ENCODE data around the gene CASP3.
"Not testable (repeated sequence)": the region's sequence is repeated elsewhere in the genome, so short reads cannot be mapped to it uniquely, and the experiment has no call there.

CASP3 gene

DNA sequence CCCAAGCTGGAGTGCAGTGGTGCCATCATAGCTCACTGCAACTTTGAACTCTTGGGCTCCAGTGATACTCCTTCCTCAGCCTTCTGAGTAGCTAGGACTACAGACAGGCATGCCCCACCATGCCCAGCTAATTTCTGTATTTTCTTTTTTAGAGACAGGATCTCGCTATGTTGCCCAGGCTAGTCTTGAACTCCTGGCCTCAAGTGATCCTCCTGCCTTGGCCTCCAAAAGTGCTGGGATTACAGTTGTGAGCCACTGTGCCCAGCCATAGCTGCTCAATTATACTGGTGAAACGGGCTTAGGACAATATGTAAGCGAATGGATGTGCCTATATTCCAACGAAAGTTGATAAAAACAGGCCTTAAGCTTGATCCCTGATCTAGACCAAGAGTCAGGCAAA is 13.1 kb downstream of the CASP3 start:
- DNase-seq (ENCODE audit: low read depth in 2 of 2), result no peak

DNA sequence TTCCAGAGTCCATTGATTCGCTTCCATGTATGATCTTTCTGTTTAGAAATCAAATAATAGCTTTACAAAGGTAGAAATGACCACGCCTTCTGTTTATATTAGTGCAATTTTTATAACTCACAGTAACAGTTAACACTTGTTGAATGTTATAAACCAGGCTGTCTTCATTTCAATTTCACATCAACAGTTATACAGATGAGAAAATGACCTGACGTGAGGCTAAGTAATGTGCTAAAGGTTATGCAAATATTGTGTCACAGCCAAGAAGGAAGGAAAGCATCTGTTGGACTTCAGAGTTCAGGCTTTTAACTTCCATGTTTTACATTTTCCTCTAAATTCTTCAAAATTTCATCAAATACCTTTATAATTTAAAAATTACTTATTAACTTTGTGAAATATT is 13.9 kb downstream of the CASP3 start:
- no peak for DNase-seq (ENCODE audit: low read depth in 2 of 2)

DNA sequence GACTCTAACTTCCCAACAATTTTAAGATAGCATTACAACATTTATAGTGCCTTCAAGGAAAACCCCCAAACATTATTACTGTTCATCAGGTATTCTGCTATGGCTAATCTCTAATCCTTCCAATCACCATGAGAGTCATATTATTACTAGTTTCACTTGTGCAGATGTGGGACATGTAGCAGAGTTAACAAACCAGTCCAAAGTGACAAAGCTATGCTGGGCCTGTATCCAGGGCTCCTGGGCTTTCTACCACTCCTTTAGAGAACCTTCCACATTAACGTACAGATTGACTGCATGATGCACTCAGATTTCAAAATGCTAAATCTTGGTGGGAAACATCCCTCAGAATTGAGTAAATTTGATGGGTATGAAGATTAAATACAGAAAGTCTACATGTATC is 16.4 kb downstream of the CASP3 start:
- no peak for DNase-seq (ENCODE audit: low read depth in 2 of 2)

DNA sequence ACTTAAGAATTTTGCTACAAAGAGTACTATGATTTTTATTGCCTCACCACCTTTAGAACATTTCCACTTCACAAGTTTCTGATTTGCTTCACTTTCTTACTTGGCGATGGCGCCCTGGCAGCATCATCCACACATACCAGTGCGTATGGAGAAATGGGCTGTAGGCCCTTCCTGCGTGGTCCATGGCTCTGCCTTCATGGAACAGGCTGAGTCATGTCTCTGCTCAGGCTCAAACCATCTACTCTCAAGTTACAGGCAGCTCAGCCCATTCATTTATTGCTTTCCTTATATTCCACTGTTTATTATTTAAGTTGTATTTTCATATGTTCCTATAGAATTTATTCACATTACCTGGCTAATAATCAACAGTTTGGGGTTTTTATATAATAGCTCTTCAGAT is 21.1 kb downstream of the CASP3 start:
- no peak for DNase-seq (ENCODE audit: low read depth in 2 of 2)

DNA sequence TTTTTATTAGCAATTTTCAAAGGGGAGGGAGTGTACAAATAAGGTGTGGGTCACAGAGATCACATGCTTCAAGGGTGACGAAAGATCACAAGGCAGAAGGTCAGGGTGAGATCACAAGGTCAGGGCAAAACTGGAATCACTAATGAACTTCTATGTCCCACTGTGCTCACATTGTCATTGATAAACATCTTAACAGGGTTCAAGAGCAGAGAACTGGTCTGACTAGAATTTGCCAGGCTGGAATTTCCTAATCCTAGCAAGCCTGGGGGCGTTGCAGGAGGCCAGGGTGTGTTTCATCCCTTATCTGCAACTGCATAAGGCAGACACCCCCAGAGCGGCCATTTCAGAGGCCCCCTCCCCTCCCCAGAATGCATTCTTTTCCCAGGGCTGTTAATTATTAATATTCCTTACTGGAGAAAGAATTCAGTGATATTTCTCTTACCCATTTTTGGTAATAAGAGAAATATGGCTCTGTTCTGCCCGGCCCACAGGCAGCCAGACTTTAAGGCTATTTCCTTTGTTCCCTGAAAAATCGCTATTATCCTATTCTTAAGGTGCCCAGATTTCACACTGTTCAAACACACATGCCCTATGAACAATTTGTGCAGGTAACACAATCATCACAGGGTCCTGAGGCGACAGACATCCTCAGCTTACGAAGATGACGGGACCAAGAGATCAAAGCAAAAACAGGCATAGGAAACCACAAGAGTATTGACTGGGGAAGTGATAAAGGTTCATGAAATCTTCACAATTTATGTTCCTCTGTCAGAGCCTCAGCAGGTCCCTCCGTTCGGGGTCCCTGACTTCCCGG is 23.3 kb downstream of the CASP3 start:
- not testable (repeated sequence) for DNase-seq (ENCODE audit: low read depth in 2 of 2)

DNA sequence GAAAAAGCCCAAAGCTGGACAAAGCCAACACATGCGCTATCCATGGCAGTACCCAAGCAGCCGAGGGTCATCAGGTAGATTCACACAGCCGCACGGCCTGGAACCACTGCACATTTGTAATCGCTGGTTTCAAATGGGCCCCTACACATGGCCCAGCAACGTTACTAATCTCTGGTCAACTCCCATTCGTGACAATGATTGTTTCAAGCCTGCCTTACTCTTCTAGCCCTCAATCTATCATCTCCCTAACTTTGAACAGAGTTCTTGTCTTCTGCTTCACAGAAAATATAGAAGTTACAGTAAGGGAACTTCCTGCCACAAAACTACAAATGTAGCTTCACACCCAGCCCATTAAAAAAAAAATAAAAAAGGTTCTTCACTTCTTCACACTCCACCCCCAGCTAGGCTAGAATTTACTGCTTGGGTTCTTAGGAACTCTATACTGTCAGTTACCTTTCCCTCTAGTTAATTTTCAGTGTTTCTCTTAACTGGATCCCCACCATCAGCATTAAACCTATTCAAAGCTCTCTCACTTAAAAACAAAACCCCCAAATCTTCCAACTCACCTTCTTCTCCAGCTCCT is 24.2 kb downstream of the CASP3 start:
- DNase-seq (ENCODE audit: low read depth in 2 of 2), result no peak

DNA sequence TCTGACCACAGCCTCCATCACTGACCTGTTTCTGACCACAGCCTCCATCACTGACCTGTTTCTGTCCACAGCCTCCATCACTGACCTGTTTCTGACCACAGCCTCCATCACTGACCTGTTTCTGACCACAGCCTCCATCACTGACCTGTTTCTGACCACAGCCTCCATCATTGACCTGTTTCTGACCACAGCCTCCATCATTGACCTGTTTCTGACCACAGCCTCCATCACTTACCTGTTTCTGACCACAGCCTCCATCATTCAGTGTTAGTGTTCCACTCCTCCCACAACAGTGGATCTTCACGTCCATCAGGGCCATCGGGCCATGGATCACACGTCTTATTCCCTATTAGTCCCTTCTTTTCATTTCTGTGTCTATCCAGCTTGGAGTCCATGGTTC is 24.7 kb downstream of the CASP3 start:
- DNase-seq (ENCODE audit: low read depth in 2 of 2), result not testable (repeated sequence)

DNA sequence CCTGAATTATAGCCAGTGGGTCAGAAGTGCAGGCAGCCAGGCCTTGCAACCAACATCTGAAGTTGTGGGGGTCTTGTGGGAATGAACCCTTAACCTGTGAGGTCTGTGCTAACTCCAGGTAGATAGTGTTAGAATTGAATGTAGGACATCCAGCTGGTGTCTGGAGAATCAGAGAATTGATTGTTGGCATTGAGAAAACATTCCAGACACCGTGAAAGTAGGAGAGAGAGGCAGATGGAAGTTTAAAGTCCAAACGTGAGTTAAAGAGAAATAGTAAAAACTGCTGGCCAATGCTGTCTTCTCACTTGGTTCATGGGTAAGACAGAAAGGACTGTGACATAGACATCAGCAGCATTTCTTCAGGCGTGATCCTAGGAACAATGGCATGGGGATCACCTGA is 27.7 kb downstream of the CASP3 start:
- no peak for DNase-seq (ENCODE audit: low read depth in 2 of 2)

DNA sequence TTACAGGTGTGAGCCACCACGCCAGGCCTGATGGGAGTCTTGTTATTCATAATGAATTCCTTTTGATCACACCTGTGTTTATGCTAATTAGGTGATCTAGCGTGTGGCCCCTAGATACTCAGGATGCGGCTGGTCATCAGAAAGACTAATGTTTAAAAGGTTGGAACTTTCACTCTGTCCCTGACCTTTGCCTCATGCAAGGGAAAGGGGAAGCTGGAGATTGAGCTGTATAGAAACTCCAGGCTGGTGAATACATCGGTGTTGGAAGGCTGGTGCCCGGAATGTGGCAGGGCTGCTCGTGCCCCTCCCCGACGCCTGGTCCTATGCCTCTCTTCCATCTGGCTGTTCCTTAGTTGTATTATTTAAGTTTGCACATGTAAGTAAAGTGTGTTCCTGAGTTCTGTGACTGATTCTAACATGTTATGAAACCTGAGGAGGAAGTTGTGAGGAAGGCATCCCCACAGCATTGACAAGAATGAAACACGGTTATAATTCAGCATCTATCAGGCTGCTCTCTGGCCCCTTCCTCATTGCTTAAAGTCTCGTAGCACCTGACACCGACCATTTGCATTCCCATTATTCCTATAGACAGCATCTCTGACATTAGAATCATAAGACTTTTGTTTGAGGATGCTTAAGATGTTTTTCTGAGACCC is 28.9 kb downstream of the CASP3 start:
- no peak for DNase-seq (ENCODE audit: low read depth in 2 of 2)

DNA sequence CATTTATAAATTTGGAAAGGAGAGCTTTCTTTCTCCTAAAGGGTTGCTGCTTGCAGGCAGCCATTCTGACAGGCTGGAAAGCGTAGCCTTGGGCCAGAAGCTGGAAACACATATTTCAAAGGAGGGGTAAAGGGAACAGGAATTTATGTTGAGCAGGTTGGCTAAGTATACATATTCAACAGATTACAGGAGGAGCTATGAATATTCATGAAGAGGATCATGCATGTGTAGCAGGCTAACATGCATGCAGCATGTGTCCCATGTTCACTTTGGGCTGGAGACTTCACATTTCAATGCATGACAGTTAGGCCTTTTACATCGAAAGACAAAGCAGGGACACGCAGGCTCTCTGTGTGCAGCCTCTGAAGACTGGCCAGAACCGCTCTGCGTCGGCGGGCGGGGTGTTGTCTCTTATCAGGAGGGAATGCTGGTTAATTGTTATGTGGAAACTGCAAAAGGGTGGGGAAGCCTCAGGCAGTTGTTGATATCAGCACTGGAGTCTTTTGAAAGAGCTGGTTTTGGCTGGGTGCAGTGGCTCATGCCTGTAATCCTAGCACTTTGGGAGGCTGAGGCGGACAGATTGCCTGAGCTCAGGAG is 31.5 kb downstream of the CASP3 start:
- no peak for DNase-seq (ENCODE audit: low read depth in 2 of 2)

DNA sequence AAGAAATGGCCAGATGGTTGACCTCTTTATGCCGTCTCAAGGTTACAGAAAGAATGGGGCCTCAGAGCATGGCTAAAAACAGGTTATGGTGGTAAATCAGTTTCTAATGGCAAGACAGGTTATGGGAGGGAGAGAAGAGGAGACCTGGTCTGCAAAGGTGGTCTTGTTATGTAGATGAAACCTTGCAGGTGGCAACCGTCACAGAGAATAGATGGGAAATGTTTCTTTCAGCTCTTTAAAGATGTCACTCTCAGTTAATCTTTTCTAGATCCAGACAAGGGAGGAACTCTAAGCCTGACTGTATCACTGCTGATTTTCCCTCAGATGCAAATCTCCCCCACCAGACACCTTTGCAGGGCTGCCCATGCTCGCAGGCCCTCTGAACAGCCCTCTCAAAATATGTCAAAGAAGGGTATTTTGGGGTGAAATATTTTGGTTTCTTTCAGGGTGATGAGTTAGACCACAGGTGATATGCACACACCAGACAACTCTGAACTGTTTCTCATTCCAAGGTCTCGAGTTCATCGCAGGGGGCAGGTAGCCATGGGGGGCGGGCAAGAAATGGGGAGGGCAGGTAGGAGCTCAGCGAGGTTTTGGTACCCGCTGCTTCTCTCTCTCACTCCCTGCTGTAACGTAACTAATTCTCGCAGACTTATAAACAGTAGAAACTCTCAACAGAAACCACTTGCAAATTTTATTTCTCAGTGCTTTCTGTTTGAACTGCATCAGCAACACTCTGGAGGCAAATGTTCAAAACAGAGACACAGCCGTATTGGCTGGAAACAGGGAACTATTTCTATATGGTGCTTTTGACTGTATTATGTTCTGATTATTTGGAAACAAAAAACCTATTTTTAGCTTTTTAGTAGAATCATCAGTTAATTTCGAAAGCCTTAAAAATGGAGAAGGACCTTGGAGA is 32.4 kb downstream of the CASP3 start:
- no peak for DNase-seq (ENCODE audit: low read depth in 2 of 2)

DNA sequence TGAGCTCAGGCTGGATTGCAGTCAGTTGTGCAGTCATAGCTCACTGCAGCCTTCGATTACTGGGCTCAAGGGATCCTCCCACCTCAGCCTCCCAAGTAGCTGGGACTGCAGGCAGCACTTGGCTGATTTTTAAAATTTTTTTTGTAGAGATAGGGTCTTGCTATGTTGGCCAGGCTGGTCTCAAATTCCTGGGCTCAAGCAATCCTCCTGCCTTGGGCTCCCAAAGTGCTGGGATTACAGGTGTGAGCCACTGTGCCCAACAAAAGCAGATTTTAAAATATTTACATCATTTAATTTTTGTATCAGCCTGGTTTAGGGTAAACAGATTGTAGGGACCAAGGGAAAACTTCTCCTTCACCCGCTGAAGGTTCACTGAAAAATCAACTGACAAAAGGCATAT is 33.1 kb downstream of the CASP3 start:
- DNase-seq (ENCODE audit: low read depth in 2 of 2), result not testable (repeated sequence)

DNA sequence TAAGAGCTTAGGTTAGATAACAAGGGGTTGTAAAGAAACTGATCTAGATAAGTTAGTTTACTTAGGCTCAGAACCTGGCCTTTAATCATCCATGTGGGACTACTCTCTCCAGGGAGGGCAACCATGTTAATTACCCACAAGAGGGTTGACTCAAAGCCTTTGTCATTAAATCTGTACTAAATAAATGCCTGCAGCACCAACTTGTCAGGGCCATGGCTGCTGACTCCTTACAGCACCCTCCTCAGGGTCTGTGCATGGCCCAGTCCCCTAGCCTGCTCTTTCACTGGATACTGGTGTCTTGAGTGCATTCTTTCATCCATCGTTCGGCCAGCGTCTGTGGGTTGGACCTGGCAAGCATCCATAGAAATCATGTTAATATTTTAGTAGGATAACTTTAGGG is 34.7 kb downstream of the CASP3 start:
- DNase-seq (ENCODE audit: low read depth in 2 of 2), result no peak

DNA sequence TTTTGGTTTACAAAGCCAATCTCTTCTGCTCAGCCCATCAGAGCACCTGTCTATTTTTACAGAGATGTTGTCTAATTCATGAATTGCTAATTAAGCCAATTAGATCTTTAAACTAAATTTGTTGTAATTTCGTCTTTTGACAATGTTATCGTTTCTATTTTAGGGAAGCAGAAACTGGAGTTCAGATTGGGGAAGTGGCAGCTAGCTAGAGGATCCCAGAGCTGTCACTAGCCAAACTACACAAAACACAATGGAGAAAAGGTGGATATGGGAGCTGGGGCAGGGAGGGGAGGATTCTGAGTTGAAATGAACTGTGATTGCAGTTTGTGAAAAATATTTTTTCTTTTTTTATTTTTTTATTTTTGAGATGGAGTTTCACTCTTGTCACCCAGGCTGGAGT is 35.8 kb downstream of the CASP3 start:
- no peak for DNase-seq (ENCODE audit: low read depth in 2 of 2)

DNA sequence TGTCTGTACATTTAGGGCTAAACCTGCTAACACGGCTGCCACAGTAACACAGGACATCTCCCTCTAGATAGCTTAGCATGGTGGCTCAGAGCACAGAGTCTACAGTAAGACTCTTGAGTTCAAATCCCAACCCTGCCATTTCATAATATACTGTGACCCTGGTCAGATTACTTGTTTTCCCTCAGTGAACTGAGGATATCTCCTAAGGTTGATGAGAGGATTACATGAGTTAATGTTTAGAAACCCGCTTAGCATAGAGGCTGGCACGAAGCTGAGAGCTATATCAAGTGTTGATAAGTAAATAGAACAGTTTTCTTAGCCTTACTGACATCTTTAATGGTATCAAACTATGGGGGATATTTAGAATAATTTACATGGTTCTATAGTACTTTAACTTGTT is 37.2 kb downstream of the CASP3 start:
- no peak for DNase-seq (ENCODE audit: low read depth in 2 of 2)

DNA sequence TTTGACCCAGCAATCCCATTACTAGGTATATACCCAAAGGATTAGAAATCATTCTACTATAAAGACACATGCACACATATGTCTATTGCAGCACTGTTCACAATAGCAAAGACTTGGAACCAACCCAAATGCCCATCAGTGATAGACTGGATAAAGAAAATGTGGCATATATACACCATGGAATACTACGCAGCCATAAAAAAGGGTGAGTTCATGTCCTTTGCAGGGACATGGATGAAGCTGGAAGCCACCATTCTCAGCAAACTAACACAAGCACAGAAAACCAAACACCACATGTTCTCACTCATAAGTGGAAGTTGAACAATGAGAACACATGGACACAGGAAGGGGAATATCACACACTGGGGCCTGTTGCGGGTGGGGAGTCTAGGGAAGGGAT is 41.8 kb downstream of the CASP3 start:
- DNase-seq (ENCODE audit: low read depth in 2 of 2), result not testable (repeated sequence)

DNA sequence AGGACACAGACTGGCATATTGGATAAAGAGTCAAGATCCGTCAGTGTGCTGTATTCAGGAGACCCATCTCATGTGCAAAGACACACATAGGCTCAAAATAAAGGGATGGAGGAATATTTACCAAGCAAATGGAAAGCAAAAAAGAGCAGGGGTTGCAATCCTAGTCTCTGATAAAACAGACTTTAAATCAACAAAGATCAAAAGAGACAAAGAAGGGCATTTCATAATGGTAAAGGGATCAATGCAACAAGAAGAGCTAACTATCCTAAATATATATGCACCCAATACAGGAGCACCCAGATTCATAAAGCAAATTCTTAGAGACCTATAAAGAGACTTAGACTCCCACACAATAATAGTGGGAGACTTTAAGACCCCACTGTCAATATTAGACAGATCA is 46.4 kb downstream of the CASP3 start:
- DNase-seq (ENCODE audit: low read depth in 2 of 2), result not testable (repeated sequence)

DNA sequence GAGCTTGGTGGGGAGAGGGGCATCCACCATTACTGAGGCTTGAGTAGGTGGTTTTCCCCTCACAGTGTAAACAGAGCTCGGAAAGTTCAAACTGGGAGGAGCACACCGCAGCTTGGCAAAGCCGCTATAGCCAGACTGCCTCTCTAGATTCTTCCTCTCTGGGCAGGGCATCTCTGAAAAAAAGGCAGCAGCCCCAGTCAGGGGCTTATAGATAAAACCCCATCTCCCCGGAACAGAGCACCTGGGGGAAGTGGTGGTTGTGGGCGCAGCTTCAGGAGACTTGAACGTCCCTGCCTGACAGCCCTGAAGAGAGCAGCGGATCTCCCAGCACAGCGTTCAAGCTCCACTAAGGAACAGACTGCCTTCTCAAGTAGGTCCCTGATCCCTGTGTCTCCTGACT is 48.3 kb downstream of the CASP3 start:
- not testable (repeated sequence) for DNase-seq (ENCODE audit: low read depth in 2 of 2)

DNA sequence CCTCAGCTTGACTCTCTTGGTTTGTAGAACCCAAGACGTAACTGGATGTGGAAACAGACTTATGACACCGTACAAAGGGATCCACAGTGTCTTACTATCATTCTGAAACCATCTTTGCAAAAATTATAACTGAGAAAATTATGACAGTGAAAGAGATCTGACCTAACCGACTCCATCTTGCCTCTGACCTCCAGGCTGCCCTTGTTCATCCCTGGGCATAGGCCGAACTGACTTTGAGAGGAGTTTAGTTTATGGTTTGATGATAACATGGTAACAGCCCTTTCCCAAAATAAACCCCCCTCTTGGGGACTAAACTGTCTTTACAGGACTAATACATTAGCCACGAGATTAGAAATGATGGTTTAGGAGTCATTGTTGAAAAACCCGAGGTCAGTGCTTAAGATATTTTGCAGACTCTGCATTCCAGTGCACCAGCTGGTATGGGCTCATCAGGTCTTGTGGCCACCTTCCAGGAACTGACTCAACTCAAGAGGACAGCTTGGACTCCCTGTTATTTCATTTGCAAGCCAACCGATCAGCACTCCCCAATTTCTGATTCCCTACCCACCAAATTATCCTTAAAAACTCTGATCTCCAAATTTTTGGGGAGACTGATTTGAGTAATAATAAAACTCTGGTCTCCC is 49.6 kb downstream of the CASP3 start:
- DNase-seq (ENCODE audit: low read depth in 2 of 2), result no peak

DNA sequence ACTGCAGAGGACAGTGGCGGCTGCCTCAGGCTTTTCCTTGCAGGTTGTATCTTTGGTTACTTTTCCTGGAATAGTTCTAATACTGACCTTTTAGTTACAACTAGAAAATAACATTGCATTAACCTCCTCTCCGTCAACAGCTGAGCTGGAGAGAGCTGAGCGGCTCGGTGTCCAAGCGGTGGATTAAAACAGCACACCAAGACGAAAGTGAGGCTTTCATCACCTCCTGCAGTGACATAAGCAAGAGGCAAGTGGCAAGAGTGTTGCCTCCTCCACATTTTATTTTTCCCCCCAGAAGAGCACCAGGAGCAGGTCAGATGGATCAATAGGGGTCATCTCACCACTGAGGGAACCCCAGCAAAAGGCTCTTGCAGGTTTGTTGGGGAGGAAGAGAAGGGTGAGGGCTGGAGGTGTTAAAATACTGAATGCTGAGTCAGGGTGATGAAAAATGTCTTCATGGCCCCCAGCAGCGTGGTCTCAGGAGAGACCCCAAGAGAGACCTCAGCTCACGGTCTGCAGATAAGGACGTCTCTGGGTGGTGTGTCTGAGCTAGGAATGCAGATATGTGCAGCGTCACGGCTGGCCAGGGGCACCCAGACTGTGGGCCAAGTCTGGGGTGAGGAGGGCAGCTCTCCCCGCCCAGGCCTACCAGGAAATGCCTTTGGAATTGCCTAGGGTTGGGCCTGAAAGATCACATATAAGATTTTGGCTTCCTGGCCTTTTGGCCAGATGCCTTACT is 50.3 kb downstream of the CASP3 start:
- no peak for DNase-seq (ENCODE audit: low read depth in 2 of 2)
